ENCODE results near the gene TRPC4AP.

TRPC4AP gene

DNA sequence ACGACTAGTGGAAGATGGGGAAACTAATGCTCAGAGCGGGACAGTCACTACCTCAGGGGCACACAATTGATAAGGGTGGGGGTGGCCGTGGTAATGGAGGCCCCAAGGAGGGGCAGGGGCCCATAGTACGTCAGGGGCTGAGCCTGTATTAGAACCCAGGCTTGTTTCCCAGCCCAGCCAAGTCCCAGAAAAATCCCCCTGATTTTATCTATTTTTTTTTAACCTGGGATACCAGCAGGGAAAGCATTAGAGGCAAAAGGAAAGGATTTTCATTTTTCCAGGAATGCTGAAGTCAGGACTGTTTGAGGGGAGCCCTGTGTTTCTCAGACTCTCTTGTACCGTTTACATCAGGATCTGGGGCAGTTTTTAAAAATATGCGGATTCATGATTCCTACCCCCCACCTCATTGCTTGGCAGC is 136.6 kb downstream of the TRPC4AP start:
- DNase-seq, result no peak

DNA sequence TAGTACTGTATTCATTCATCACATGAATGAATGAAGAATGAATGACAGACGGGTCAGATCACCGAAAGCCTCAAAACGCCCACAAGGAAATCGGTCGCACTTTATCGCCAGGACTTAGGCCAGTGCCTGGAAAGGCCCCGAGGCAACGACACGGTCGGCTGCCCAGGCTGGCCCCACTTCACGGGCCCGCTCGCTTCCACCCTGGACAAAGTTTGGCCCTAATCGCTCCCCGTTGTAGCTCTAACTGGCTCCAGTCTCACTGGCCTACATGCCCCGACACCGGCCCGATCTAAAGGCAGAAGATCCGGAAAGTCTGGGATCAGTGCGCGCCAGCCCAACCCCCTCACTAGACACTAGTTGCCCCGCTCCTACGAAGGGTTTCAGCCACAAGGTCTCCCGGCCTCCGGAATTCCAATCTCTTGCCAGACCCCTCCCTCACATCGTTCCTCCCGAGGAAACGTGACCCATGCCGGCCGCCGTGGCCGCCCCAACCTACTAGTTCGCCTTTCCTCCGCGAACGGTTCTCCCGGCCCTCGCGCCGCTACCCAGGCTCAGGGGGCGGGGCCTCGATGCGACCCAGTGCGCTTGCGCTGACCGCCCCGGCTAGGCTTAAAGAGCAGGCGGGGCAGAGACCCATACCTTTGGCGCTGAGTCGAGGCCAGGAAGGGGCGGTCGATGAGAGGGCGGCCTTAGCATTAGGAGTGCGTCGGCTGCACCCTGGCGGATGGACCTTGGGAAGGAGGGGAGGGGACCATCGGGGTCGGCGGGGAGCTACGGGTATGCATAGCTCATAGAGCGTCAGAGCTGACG is 137.2 kb downstream of the TRPC4AP start, which contains the start of the genes GSS and MYH7B:
GSS (minus strand) TSS at position 576 of the 810 bp plus-strand sequence. CDS start 3,954 bp downstream, outside the sequence.
MYH7B (plus strand) TSS at position 638 of the 810 bp plus-strand sequence. CDS start 22,138 bp downstream, outside the sequence.
- peak; percentile 96 for DNase-seq

DNA sequence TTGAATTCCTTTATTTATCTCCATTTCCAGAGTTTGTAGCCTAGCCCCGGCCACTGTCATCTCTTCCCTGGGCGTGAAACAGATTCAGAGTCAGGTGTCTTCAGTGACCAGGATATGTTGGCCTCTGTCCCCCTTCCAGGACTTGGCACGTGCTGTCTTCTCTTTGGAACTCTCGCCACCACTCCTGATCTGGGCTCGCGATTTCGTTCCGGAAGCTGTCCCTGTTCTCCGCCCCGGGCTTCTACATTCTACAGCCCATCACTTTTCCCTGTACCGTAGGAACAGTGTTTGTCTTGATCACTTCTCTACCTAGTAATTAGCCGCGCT is 137.7 kb downstream of the TRPC4AP start:
- peak; percentile 2 for DNase-seq

DNA sequence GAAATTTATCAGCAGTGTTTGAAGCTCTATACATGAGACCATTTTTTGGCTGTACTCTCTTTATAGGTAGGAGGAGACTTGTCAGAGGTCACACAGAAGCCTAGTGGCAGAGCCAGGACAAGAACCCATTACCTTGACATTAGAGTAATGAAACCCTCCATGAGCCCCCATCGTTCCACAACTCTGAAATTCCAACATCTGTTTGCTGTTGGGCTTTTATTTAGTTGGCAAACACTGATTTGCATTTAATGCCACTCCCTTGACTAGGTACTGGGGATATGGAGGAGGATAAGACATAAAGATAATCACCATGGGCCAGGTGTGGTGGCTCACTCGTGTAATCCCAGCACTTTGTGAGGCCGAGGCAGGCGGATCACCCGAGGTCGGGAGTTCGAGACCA is 138.6 kb downstream of the TRPC4AP start:
- DNase-seq, result no peak

DNA sequence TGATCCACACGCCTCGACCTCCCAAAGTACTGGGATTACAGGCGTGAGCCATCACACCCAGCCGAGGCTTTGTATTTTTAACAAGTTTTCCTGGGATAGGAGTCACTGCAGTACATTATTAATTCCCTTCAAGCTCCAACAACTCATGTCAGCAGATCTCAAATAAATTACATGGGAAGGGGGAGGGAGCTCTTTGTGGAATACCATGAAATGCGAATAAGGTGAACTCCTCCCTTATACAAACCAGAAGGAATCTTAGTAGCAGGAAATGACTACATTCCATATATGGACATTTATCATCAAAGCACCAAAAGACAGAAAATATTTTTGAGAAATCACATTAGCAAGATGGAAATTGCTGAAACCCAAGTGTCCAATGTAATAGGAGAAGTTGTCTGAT is 139.9 kb downstream of the TRPC4AP start:
- DNase-seq, result no peak

All from CD4-positive, alpha-beta T cell treated with Interleukin-17A for 1 hour (primary cell).